GM12878 (cell line): Measurements from ENCODE around the gene PAM. TPM values are rescaled to one million over a fixed set of nuclear protein-coding genes. Genes with fewer than 3 reads are reported as not detected.

Experiments
- ATAC-seq: fragments of 200-7000 bp; cut with Tn5 transposase; 3 replicates; pipeline ENCODE4 v1.9.1; 2020; ENCODE audit warnings: mild to moderate bottlenecking, moderate library complexity
- BruUV-seq: library from RNA; stranded (reverse); fragments of 400-500 nt; replicated peaks from 2 replicates; lab custom pipeline; 2021; lab: Mats Ljungman, UMichigan
- CTCF ChIA-PET: fragments of 300-600 bp; sonication (Branson Sonifier 250); formaldehyde crosslinking; extraction: SDS; loops from one replicate; lab custom pipeline; 2021; ENCODE audit warnings: inconsistent platforms; lab: Yijun Ruan, JAX
- POLR2A ChIA-PET: fragments of 350-600 bp; formaldehyde crosslinking; extraction: SDS; loops from one replicate; lab custom pipeline; 2021; ENCODE audit warnings: inconsistent platforms; lab: Charles Lee
- RAD21 ChIA-PET: fragments of 300-600 bp; sonication (Branson Sonifier 250); formaldehyde crosslinking; loops from one replicate; lab custom pipeline; 2023; ENCODE audit warnings: antibody characterized with exemption; ENCODE audit not compliant: unreplicated experiment; lab: Charles Lee
- SMC1A ChIA-PET: fragments of 300-600 bp; sonication (Branson Sonifier 250); formaldehyde crosslinking; loops from one replicate; lab custom pipeline; 2023; ENCODE audit not compliant: unreplicated experiment, uncharacterized antibody; lab: Charles Lee
- DNase-seq: peaks from one replicate; pipeline ENCODE4 v3.0.0-alpha.2; 2011; ENCODE audit warnings: low read depth, low spot score
- FAIRE-seq: peaks from 3 replicates; lab custom pipeline; 2011; peaks lifted over from hg19 to GRCh38; lab: Jason Lieb, UNC
- H2AFZ ChIP-seq: 2 replicates; pipeline ENCODE4 v1.6.0; 2011; ENCODE audit warnings: low read depth, low read length, control low read depth; ENCODE audit not compliant: control insufficient read depth
- H3K27ac ChIP-seq: 2 replicates; pipeline ENCODE4 v1.5.1; 2011; ENCODE audit warnings: control low read depth; ENCODE audit not compliant: control insufficient read depth, insufficient read depth
- H3K27me3 ChIP-seq, 2 experiments: replicated peaks in 1 of 2; 2 replicates each; pipeline versions ENCODE4 v1.6.0 to v1.6.1; 2011; ENCODE audit warnings: low read length in 1 of 2; ENCODE audit not compliant: control insufficient read depth in 2 of 2, insufficient read depth in 2 of 2
- H3K36me3 ChIP-seq, 2 experiments: 2 replicates each; pipeline ENCODE4 v1.5.1; 2011; ENCODE audit warnings: low read length in 1 of 2; ENCODE audit not compliant: control insufficient read depth in 2 of 2, insufficient read depth in 2 of 2
- H3K4me1 ChIP-seq: 2 replicates; pipeline ENCODE4 v1.6.1; 2011; ENCODE audit warnings: mild to moderate bottlenecking, low read length, moderate library complexity, mixed read lengths; ENCODE audit not compliant: control insufficient read depth, insufficient read depth
- H3K4me2 ChIP-seq: 2 replicates; pipeline ENCODE4 v1.6.0; 2011; ENCODE audit warnings: control low read depth; ENCODE audit not compliant: control insufficient read depth, insufficient read depth
- H3K4me3 ChIP-seq: fragments of 200-600 bp; sonication (generic); 2 replicates; pipeline ENCODE4 v1.5.1; 2016
- H3K79me2 ChIP-seq: 2 replicates; pipeline ENCODE4 v1.6.0; 2011; ENCODE audit warnings: low read length; ENCODE audit not compliant: control insufficient read depth, insufficient read depth
- H3K9ac ChIP-seq: 2 replicates; pipeline ENCODE4 v1.8.0; 2011; ENCODE audit warnings: low read length, control low read depth, mixed read lengths; ENCODE audit not compliant: control insufficient read depth, insufficient read depth
- H3K9me3 ChIP-seq: replicated peaks from 3 replicates; pipeline ENCODE4 v1.5.1; 2011; ENCODE audit warnings: mild to moderate bottlenecking, low read length; ENCODE audit not compliant: control insufficient read depth, insufficient read depth
- H4K20me1 ChIP-seq: 2 replicates; pipeline ENCODE4 v1.6.0; 2011; ENCODE audit not compliant: control insufficient read depth, insufficient read depth
- BHLHE40 ChIP-seq, 2 experiments: fragments of 450-650 bp in 1 of 2; IDR thresholded peaks; 2 replicates each; pipeline ENCODE4 v1.6.1; 2011 to 2017; ENCODE audit warnings: low read depth in 2 of 2, borderline replicate concordance in 1 of 2, improper control_type of control experiment in 1 of 2, low read length in 1 of 2, mild to moderate bottlenecking in 1 of 2
- E2F8 ChIP-seq: fragments of 450-650 bp; IDR thresholded peaks from 2 replicates; pipeline ENCODE4 v1.6.1; 2018; ENCODE audit warnings: mild to moderate bottlenecking, low read depth, moderate library complexity; ENCODE audit not compliant: partially characterized antibody
- EED ChIP-seq: sonication (generic); IDR thresholded peaks from 2 replicates; pipeline ENCODE4 v1.6.1; 2016; ENCODE audit warnings: antibody characterized with exemption, low read depth
- KDM1A ChIP-seq: fragments of 200-600 bp; sonication (generic); IDR thresholded peaks from 2 replicates; pipeline ENCODE4 v1.6.1; 2016; ENCODE audit warnings: borderline replicate concordance
- PBX3 ChIP-seq: IDR thresholded peaks from 2 replicates; pipeline ENCODE4 v1.6.1; 2011; ENCODE audit warnings: mild to moderate bottlenecking, low read depth, low read length, moderate library complexity; ENCODE audit not compliant: insufficient replicate concordance
- POU2F2 ChIP-seq: IDR thresholded peaks from 3 replicates; pipeline ENCODE4 v1.6.1; 2011; ENCODE audit warnings: low read depth, mild to moderate bottlenecking, low read length, borderline replicate concordance
- SMC3 ChIP-seq: IDR thresholded peaks from 2 replicates; pipeline ENCODE4 v1.6.1; 2011; ENCODE audit warnings: low read length, improper control_type of control experiment, borderline replicate concordance
- SP1 ChIP-seq: IDR thresholded peaks from one replicate; pipeline ENCODE4 v1.6.1; 2011; ENCODE audit warnings: low read depth, low read length
- SREBF1 ChIP-seq: IDR thresholded peaks from 2 replicates; pipeline ENCODE4 v1.6.1; 2012; ENCODE audit warnings: mild to moderate bottlenecking, low read length
- YBX1 ChIP-seq: fragments of 450-650 bp; IDR thresholded peaks from 2 replicates; pipeline ENCODE4 v1.6.1; 2016; ENCODE audit warnings: antibody characterized with exemption
- ZBED1 ChIP-seq: IDR thresholded peaks from 2 replicates; pipeline ENCODE4 v1.6.1; 2016; ENCODE audit warnings: borderline replicate concordance
- WGBS: methylation state at CpG from one replicate; pipeline ENCODE4 v1.1.6; 2016; ENCODE audit warnings: low lambda C conversion rate; ENCODE audit not compliant: insufficient replicate concordance, insufficient coverage; ENCODE audit errors: missing lambda C conversion rate; 5-methylcytosine and 5-hydroxymethylcytosine counted together
- in situ Hi-C: fragments of 300-500 bp; cut with MboI; formaldehyde crosslinking; loops from 9 replicates; pipeline ENCODE4 v1.14.3; 2018; ENCODE audit warnings: mixed read lengths
- intact Hi-C: fragments of 100-400 bp; cut with micrococcal nuclease; formaldehyde crosslinking; loops from one replicate; pipeline ENCODE4 v1.14.2; 2022; ENCODE audit not compliant: unreplicated experiment
- polyA plus RNA-seq, 11 experiments: library from polyadenylated mRNA; depleted of rRNA in 4 of 11; unstranded in 6 of 11; stranded (reverse) in 5 of 11; fragments of >200 nt; fragmentation: Nextera tagmentation in 4 of 11; fragmentation: Illumina TruSeq in 1 of 11; extraction: Ambion mirVana in 4 of 11; extraction: Trizol in 1 of 11; gene quantifications; 1 replicate in 1 of 11; 2 replicates in 10 of 11; pipeline versions ENCODE4 v1.2.1 to v1.2.3, GENCODE V29; 2011 to 2016; ENCODE audit warnings: inconsistent platforms in 2 of 11, missing spikeins in 2 of 11, low read depth in 1 of 11
- total RNA-seq, 4 experiments: library from RNA; depleted of rRNA in 3 of 4; stranded (reverse); fragments of >200 nt in 3 of 4; fragmentation: Illumina TruSeq in 1 of 4; extraction: Trizol in 1 of 4; gene quantifications; 2 replicates each; pipeline versions ENCODE4 v1.2.1 to v1.2.3, GENCODE V29; 2013 to 2021

Gene PAM
- total and polyA plus RNA-seq, 10 of the 15 experiments (the other 5 are each of a cell fraction or from before 2014, with no cell fraction given): 5.5 to 72.5 (median 15.4) TPM

GRCh38 chr5:102874054-102874453 is 118.9 kb downstream of the PAM start:
- no peak for TF ChIP-seq POU2F2
- TF ChIP-seq EED: no peak
- no peak for TF ChIP-seq SMC3
- TF ChIP-seq E2F8: no peak
- no peak for TF ChIP-seq KDM1A
- TF ChIP-seq BHLHE40 (IDR thresholded peaks at IDR 0.05; ENCODE audit: borderline replicate concordance in 1 of 2, low read depth in 2 of 2, low read length in 1 of 2): no peak
- TF ChIP-seq PBX3: no peak
- TF ChIP-seq SREBF1: no peak
- no peak for TF ChIP-seq SP1
- no peak for TF ChIP-seq YBX1
- TF ChIP-seq ZBED1: no peak
- intact Hi-C loops: no loop called here
- Histone ChIP-seq H3K27ac (no peak overlapping the region), H3K4me1 (no peaks in the 10 kb centered on the region), H4K20me1 (no peaks in the 10 kb centered on the region), H3K4me2 (no peak overlapping the region), H3K36me3 (no peaks in the 10 kb centered on the region), H3K27me3 (no peaks in the 10 kb centered on the region), H2AFZ (no peak overlapping the region), H3K4me3 (no peak overlapping the region), H3K9ac (no peak overlapping the region), H3K9me3 (no peaks in the 10 kb centered on the region), H3K79me2 (no peaks in the 10 kb centered on the region)
- CTCF ChIA-PET: no interaction called here
- POLR2A ChIA-PET: no interaction called here
- no peak for DNase-seq
- WGBS: 77% methylated on average over 5 of the region's 5 CpGs
- FAIRE-seq: no peak
- no TSS peak for BruUV-seq
- SMC1A ChIA-PET: no interaction called here
- RAD21 ChIA-PET: no interaction called here
- no peak for ATAC-seq
- in situ Hi-C loops: no loop called here
